PC-9 (cell line): ENCODE data around the gene NF2.

Source experiments
- CTCF ChIP-seq: fragments of 200-600 bp; sonication (generic); conservative IDR thresholded peaks from 2 replicates; pipeline ENCODE4 v1.6.1; 2017; ENCODE audit warnings: mixed run types, antibody characterized with exemption, mild to moderate bottlenecking, moderate library complexity
- EZH2 ChIP-seq: fragments of 200-600 bp; sonication (generic); IDR thresholded peaks from 2 replicates; pipeline ENCODE4 v1.8.0; 2017; ENCODE audit warnings: antibody characterized with exemption, low read depth

- TF ChIP-seq CTCF (no peak), EZH2 (no peak)
These were observed 131.0 kb downstream of the NF2 start for GRCh38 chr22:29734406-29734805.
